Non-pigmented ciliary epithelial cell (primary cell): Measurements from ENCODE around the gene PRSS56.

Source experiments
- DNase-seq: peaks from one replicate; pipeline ENCODE4 v3.0.0-alpha.2; 2010; ENCODE audit warnings: low read depth

PRSS56 gene

DNA sequence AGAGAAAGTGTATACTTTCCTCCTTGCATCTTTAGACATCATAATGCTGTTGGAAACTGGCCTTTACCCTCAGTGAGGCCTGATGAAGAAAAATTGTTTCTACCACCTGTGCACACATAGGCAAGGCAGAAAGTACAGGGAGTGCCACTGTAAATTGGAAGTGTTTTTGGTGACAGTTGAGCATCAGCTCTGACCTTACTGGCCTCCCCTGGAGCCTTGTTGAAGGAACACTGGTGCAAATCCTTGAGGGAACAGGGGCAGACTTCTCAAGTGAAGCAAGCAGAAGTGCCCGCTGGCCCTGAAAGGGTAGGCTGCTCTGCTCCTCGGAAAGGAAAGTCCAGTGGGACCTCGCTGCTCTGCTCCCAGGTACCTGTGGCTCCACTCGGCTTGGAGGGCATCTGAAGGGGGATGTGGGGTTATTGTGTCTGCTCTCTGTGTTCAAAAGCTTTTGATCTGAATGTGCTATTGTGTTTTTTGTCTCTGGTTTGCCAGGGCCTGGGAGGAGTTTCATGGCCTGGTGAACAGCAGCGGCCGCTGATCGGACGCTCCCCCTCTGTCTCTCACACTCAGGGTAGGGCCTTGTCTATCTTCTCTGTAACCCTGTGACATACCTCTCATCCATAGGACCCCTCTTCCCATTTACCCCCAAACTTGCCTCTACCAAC lies 53.7 kb downstream of the PRSS56 start:
- DNase-seq = no peak

DNA sequence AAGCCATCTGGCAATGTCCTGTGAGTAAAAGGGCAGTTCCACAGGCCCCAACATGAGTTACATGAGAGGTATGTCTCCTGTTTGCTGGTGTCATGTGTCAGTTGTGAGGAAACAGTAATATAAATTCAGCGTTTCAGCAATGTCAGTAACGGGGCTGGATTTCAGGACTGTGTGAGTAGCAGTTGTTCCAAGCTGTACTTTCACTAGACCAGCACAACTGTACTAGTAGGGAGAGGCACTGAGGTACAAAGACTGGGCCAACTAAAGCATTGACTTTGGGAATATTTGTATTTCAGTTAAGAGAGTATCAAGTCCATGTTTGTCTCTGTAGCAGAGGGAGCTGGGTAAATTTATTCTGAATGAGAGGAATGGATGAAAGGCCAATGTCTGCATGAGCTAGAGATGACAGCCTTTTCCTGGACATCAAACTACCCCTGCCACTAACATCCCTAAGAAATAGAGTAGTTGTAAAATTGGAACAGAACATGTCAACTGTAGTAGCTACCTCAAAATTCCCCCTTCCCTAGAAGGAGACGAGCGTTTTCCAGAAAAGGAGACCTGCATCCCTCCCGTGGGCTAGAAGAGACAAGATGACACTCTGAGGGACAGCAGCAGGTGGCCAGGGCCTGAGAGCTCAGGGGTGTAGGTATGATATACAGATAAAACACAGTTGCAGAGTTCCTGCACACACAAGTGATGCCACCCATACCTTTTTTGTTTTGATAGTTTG lies 54.7 kb downstream of the PRSS56 start:
- no peak for DNase-seq
